ENCODE results near the gene CFAP221.

CFAP221 gene

GRCh38 chr2:119544075-119544938 lies at the start of gene CFAP221:
TSS of gene CFAP221 (plus strand) at chr2:119544449. CDS start at chr2:119546132, 1,683 bp downstream.
- peak; percentile 80 for DNase-seq

- DNase-seq, result no peak
These were observed 48.3 kb upstream of the CFAP221 start for GRCh38 chr2:119495948-119496347.

- DNase-seq, result no peak
These were observed 47.6 kb upstream of the CFAP221 start for GRCh38 chr2:119496682-119497081.

GRCh38 chr2:119508756-119509155 lies 35.5 kb upstream of the CFAP221 start:
- no peak for DNase-seq

- no peak for DNase-seq
These were observed 32.3 kb upstream of the CFAP221 start for GRCh38 chr2:119511989-119512388.

GRCh38 chr2:119512946-119513345 lies 31.3 kb upstream of the CFAP221 start:
- no peak for DNase-seq

- DNase-seq, result no peak
These were observed 30.4 kb upstream of the CFAP221 start for GRCh38 chr2:119513832-119514231.

GRCh38 chr2:119516121-119516520 lies 28.1 kb upstream of the CFAP221 start:
- DNase-seq, result no peak

GRCh38 chr2:119517433-119517832 lies 26.8 kb upstream of the CFAP221 start:
- DNase-seq, result no peak

GRCh38 chr2:119518401-119519056 lies 25.7 kb upstream of the CFAP221 start:
- no peak for DNase-seq

GRCh38 chr2:119519057-119519408 lies 25.2 kb upstream of the CFAP221 start:
- no peak for DNase-seq

GRCh38 chr2:119520696-119521432 lies 23.4 kb upstream of the CFAP221 start:
- no peak for DNase-seq

GRCh38 chr2:119521433-119522050 lies 22.7 kb upstream of the CFAP221 start:
- DNase-seq, result no peak

- no peak for DNase-seq
These were observed 21.6 kb upstream of the CFAP221 start for GRCh38 chr2:119522671-119523070.

- DNase-seq, result no peak
These were observed 20.8 kb upstream of the CFAP221 start for GRCh38 chr2:119523383-119523951.

GRCh38 chr2:119523952-119524694 lies 20.1 kb upstream of the CFAP221 start, which contains the start of gene SCTR:
TSS of gene SCTR (minus strand) at chr2:119524483. CDS start at chr2:119524226, 257 bp downstream.
- no peak for DNase-seq

GRCh38 chr2:119525614-119526013 lies 18.6 kb upstream of the CFAP221 start:
- DNase-seq, result no peak

GRCh38 chr2:119527999-119528398 lies 16.2 kb upstream of the CFAP221 start:
- DNase-seq, result no peak

GRCh38 chr2:119531292-119531691 lies 13.0 kb upstream of the CFAP221 start:
- DNase-seq, result no peak

GRCh38 chr2:119533560-119533959 lies 10.7 kb upstream of the CFAP221 start:
- no peak for DNase-seq

- no peak for DNase-seq
These were observed 8.0 kb upstream of the CFAP221 start for GRCh38 chr2:119536211-119536610.

GRCh38 chr2:119536707-119537106 lies 7.5 kb upstream of the CFAP221 start:
- no peak for DNase-seq
